ENCODE data around the gene TNRC6C. TPM values are rescaled to one million over a fixed set of nuclear protein-coding genes. Genes with fewer than 3 reads are reported as not detected.

The TNRC6C gene
- total and polyA plus RNA-seq, 2 experiments from 2014 or later = 10.1 to 16.6 TPM

DNA sequence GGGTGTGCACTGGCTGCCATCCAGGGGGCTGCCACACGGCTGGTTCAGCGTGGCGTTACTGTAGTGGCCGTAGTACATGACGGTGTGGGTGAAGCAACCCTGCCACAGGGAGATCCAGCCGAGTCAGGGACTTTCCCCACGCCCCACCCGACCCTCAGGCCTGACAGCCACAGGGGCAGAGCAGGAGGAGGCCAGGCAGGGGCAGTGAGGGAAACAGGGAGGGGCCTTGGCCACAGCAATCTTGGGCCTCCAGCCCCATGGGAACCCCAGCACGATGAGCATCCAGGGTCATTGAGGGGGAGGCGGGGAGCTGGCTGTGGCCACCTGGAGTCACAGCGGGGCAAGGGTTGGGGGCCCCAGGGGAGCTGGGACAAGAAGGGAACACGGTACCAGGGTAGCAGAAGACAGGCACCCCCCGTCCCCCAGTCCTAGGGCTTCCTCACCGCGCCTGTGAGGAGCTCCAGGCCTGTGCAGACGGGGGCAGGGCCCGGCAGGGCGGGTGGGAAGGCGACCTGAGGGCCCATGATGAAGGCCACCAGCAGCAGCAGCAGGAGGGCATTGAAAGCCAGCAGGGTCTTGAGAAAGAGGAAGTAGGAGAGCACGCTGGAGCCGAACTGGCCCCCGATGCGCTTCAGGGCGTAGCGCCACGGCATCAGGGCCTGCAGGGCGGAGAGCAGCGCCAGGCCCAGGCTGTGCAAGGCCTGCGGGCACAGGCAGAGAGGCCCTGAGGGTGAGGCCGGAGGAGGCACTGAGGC, 165.8 kb downstream of the TNRC6C start:
- ATAC-seq (no peak), DNase-seq (ENCODE audit: low spot score) (no peak)
- Mint-ChIP-seq H3K27ac (no peak overlapping the region), H3K4me3 (no peak overlapping the region), H3K36me3 (ENCODE audit: low read depth) (peaks cover 27% of the 10 kb centered on the region), H3K4me1 (peaks cover 11% of the 10 kb centered on the region), H3K9me3 (no peaks in the 10 kb centered on the region), H3K27me3 (ENCODE audit: insufficient read depth, low read depth, poor library complexity) (peaks cover 6% of the 10 kb centered on the region)
- TF ChIP-seq EZH2 (IDR thresholded peaks at IDR 0.05; ENCODE audit: low read depth, unreplicated experiment) = no peak
- no peak for TF ChIP-seq JUNB (IDR thresholded peaks at IDR 0.05; ENCODE audit: unreplicated experiment)
- TF ChIP-seq, protein P1, sequence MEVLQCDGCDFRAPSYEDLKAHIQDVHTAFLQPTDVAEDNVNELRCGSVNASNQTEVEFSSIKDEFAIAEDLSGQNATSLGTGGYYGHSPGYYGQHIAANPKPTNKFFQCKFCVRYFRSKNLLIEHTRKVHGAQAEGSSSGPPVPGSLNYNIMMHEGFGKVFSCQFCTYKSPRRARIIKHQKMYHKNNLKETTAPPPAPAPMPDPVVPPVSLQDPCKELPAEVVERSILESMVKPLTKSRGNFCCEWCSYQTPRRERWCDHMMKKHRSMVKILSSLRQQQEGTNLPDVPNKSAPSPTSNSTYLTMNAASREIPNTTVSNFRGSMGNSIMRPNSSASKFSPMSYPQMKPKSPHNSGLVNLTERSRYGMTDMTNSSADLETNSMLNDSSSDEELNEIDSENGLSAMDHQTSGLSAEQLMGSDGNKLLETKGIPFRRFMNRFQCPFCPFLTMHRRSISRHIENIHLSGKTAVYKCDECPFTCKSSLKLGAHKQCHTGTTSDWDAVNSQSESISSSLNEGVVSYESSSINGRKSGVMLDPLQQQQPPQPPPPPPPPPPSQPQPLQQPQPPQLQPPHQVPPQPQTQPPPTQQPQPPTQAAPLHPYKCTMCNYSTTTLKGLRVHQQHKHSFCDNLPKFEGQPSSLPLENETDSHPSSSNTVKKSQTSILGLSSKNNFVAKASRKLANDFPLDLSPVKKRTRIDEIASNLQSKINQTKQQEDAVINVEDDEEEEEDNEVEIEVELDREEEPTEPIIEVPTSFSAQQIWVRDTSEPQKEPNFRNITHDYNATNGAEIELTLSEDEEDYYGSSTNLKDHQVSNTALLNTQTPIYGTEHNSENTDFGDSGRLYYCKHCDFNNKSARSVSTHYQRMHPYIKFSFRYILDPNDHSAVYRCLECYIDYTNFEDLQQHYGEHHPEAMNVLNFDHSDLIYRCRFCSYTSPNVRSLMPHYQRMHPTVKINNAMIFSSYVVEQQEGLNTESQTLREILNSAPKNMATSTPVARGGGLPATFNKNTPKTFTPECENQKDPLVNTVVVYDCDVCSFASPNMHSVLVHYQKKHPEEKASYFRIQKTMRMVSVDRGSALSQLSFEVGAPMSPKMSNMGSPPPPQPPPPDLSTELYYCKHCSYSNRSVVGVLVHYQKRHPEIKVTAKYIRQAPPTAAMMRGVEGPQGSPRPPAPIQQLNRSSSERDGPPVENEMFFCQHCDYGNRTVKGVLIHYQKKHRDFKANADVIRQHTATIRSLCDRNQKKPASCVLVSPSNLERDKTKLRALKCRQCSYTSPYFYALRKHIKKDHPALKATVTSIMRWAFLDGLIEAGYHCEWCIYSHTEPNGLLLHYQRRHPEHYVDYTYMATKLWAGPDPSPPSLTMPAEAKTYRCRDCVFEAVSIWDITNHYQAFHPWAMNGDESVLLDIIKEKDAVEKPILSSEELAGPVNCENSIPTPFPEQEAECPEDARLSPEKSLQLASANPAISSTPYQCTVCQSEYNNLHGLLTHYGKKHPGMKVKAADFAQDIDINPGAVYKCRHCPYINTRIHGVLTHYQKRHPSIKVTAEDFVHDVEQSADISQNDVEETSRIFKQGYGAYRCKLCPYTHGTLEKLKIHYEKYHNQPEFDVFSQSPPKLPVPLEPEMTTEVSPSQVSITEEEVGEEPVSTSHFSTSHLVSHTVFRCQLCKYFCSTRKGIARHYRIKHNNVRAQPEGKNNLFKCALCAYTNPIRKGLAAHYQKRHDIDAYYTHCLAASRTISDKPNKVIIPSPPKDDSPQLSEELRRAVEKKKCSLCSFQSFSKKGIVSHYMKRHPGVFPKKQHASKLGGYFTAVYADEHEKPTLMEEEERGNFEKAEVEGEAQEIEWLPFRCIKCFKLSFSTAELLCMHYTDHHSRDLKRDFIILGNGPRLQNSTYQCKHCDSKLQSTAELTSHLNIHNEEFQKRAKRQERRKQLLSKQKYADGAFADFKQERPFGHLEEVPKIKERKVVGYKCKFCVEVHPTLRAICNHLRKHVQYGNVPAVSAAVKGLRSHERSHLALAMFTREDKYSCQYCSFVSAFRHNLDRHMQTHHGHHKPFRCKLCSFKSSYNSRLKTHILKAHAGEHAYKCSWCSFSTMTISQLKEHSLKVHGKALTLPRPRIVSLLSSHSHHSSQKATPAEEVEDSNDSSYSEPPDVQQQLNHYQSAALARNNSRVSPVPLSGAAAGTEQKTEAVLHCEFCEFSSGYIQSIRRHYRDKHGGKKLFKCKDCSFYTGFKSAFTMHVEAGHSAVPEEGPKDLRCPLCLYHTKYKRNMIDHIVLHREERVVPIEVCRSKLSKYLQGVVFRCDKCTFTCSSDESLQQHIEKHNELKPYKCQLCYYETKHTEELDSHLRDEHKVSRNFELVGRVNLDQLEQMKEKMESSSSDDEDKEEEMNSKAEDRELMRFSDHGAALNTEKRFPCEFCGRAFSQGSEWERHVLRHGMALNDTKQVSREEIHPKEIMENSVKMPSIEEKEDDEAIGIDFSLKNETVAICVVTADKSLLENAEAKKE (CRISPR knock-in tag; IDR thresholded peaks at IDR 0.05) = no peak
- TF ChIP-seq, protein P2, sequence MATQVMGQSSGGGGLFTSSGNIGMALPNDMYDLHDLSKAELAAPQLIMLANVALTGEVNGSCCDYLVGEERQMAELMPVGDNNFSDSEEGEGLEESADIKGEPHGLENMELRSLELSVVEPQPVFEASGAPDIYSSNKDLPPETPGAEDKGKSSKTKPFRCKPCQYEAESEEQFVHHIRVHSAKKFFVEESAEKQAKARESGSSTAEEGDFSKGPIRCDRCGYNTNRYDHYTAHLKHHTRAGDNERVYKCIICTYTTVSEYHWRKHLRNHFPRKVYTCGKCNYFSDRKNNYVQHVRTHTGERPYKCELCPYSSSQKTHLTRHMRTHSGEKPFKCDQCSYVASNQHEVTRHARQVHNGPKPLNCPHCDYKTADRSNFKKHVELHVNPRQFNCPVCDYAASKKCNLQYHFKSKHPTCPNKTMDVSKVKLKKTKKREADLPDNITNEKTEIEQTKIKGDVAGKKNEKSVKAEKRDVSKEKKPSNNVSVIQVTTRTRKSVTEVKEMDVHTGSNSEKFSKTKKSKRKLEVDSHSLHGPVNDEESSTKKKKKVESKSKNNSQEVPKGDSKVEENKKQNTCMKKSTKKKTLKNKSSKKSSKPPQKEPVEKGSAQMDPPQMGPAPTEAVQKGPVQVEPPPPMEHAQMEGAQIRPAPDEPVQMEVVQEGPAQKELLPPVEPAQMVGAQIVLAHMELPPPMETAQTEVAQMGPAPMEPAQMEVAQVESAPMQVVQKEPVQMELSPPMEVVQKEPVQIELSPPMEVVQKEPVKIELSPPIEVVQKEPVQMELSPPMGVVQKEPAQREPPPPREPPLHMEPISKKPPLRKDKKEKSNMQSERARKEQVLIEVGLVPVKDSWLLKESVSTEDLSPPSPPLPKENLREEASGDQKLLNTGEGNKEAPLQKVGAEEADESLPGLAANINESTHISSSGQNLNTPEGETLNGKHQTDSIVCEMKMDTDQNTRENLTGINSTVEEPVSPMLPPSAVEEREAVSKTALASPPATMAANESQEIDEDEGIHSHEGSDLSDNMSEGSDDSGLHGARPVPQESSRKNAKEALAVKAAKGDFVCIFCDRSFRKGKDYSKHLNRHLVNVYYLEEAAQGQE (IDR thresholded peaks at IDR 0.05; ENCODE audit: unreplicated experiment) = no peak
- TF ChIP-seq ZNF331 (CRISPR knock-in tag; IDR thresholded peaks at IDR 0.05; ENCODE audit: low read depth) = no peak
- TF ChIP-seq EZH2phosphoT487 (IDR thresholded peaks at IDR 0.05; ENCODE audit: unreplicated experiment) = no peak
- TF ChIP-seq CTCF (conservative IDR thresholded peaks at IDR 0.05; ENCODE audit: low read depth in 2 of 2) = no peak
- TF ChIP-seq POLR2AphosphoS5 (IDR thresholded peaks at IDR 0.05; ENCODE audit: low read depth) = no peak
- TF ChIP-seq NANOG (IDR thresholded peaks at IDR 0.05; ENCODE audit: borderline replicate concordance) = no peak
- TF ChIP-seq STAT1 (IDR thresholded peaks at IDR 0.05; ENCODE audit: unreplicated experiment) = no peak
- TF ChIP-seq CREB1 (CRISPR knock-in tag; IDR thresholded peaks at IDR 0.05; ENCODE audit: low read depth) = no peak
- TF ChIP-seq, protein P3, sequence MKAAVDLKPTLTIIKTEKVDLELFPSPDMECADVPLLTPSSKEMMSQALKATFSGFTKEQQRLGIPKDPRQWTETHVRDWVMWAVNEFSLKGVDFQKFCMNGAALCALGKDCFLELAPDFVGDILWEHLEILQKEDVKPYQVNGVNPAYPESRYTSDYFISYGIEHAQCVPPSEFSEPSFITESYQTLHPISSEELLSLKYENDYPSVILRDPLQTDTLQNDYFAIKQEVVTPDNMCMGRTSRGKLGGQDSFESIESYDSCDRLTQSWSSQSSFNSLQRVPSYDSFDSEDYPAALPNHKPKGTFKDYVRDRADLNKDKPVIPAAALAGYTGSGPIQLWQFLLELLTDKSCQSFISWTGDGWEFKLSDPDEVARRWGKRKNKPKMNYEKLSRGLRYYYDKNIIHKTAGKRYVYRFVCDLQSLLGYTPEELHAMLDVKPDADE (IDR thresholded peaks at IDR 0.05) = no peak
- Histone ChIP-seq H3K9me2 (ENCODE audit: insufficient read depth) (no peaks in the 10 kb centered on the region), H3K4me1 (ENCODE audit: insufficient read depth) (peaks cover 14% of the 10 kb centered on the region), H4K20me1 (replicated peaks; ENCODE audit: insufficient read depth) (no peaks in the 10 kb centered on the region), H3K79me2 (replicated peaks; ENCODE audit: insufficient read depth) (0 out of 2 replicates have a peak, but pooled peaks cover 5% of the 10 kb centered on the region), H3F3A (replicated peaks; ENCODE audit: low read depth) (no peaks in the 10 kb centered on the region), H2AFZ (no peak overlapping the region), H3K4me2 (no peak overlapping the region), H3K4me3 (no peak overlapping the region), H3K27ac (ENCODE audit: low read depth) (no peak overlapping the region), H3K36me3 (ENCODE audit: insufficient read depth) (0 out of 2 replicates have a peak, but pooled peaks cover 5% of the 10 kb centered on the region), H3K27me3 (ENCODE audit: insufficient read depth) (no peaks in the 10 kb centered on the region)

Data from GM23338 (cell line).